ENCODE results near the gene PCGF2. TPM values are rescaled to one million over a fixed set of nuclear protein-coding genes. Genes with fewer than 3 reads are reported as not detected.
"Not testable (repeated sequence)": the region's sequence is repeated elsewhere in the genome, so short reads cannot be mapped to it uniquely, and the experiment has no call there.

The PCGF2 gene
- 29.7 TPM for polyA plus RNA-seq (2012; ENCODE audit: insufficient read depth, insufficient read length)

DNA sequence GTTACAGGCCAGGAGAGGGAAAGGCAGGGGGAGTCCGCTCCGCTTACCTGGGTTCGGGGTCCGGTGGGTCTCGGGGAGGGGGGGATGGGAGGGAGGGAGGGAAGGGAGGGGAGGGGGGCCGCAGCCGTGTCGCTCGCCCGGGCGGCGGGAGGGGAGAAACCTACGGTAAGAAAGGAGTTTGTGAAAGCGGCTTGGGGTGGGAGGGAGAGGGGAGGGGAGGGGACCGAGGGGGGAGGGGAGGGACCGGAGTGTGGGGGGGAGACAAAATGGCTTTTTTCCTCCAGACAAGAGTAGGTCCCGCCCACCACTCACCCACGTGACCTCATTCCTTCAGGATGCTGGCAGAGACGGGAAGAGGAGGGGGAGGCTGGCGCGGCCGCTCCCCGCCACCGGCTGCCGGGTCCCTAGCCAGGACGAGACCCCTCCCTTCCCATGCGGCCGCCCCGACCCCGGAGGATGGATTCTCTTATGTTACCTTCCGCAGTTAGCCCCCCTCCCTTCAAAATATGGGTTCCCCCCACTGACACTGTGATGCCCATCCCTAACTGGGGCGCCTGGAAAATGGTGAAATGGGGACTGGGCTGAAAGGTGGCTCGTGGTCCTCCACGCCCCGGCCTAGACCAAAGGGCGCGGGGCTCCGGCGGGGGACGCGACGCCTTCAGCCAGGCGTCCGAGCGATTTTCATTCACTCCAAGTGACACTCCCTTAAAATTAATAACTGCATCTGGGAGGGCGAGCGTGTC, at the start of gene PCGF2:
Gene PCGF2, minus strand, starts transcription at position 188 of the 743 bp plus-strand sequence. CDS start 7,934 bp downstream, outside the sequence.
- peak; percentile 68 for DNase-seq (ENCODE audit: low read depth, low spot score)
- peak within 1 kb of the TSS; percentile 88 for H3K4me3 ChIP-seq (ENCODE audit: low read length)

DNA sequence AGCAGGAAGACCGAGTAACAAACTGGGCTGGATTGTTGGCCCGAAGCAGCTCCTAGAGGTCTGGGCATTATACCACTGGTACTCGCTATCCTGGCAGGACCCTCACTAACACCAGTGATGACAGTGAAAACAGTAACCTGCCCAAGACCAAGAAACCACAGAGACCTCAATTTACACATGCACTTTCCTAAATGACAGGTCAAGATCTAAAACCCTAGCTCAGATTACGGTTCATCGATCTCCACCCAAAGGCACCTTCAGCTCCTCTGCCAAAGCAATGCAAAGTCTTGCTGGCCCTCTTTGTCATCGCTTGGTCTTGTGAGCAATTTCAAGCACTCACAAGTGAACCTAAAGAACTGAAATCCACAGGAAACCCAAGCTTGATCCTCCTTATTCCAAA, 49.7 kb upstream of the PCGF2 start:
- DNase-seq (ENCODE audit: low read depth, low spot score), result no peak
- peak overlapping the region; percentile 78 for H3K4me3 ChIP-seq (ENCODE audit: low read length)

GRCh38 chr17:38797158-38797490, 49.0 kb upstream of the PCGF2 start:
- DNase-seq (ENCODE audit: low read depth, low spot score), result no peak
- no peak overlapping the region for H3K4me3 ChIP-seq (ENCODE audit: low read length)

GRCh38 chr17:38796451-38797157, 48.5 kb upstream of the PCGF2 start:
- no peak for DNase-seq (ENCODE audit: low read depth, low spot score)
- H3K4me3 ChIP-seq (ENCODE audit: low read length), result no peak overlapping the region

GRCh38 chr17:38794221-38794620, 46.1 kb upstream of the PCGF2 start:
- DNase-seq (ENCODE audit: low read depth, low spot score), result no peak
- H3K4me3 ChIP-seq (ENCODE audit: low read length), result no peak overlapping the region

GRCh38 chr17:38791162-38791561, 43.0 kb upstream of the PCGF2 start:
- DNase-seq (ENCODE audit: low read depth, low spot score), result no peak
- no peak overlapping the region for H3K4me3 ChIP-seq (ENCODE audit: low read length)

DNA sequence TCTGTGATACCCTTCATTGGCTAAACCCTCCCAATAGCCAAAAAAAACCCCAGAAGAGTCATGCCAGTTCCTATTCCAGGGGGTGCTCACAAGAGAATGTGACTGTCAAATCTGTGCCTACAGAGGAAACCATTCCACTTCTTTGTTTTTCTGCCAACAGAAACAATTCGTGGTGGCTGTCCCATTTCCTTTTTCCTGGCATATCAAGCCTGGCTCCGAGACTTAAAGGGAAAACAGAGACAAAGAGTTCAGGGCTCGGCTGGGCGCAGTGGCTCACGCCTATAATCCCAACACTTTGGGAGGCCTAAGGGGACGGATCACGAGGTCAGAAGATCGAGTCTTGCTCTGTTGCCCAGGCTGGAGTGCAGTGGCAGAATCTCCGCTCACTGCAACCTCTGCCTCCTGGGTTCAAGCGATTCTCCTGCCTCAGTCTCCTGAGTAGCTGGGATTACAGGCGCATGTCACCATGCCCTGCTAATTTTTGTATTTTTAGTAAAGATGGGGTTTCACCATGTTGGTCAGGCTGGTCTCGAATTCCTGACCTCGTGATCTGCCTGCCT, 42.1 kb upstream of the PCGF2 start:
- DNase-seq (ENCODE audit: low read depth, low spot score); H3K4me3 ChIP-seq (ENCODE audit: low read length): not testable (repeated sequence)

DNA sequence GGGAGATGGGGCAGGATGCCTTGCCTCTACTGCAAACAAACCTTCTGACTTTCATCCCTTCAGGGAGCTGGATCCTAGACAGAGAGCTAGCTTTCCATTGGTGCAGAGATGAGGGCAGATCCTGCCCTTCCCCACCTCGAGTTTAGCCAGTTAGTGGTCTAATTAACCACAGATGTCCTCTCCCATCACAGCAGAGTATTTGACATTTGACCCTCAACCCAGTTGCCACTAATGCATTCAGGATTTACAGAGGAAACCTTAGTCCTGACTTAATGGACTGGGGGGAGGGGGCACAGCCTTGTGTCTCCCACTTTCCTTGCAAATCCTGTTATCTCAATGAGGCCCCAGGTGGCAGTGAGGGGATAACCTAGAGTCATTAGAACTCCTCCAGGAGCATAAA, 41.0 kb upstream of the PCGF2 start:
- H3K4me3 ChIP-seq (ENCODE audit: low read length), result no peak overlapping the region
- DNase-seq (ENCODE audit: low read depth, low spot score), result no peak

DNA sequence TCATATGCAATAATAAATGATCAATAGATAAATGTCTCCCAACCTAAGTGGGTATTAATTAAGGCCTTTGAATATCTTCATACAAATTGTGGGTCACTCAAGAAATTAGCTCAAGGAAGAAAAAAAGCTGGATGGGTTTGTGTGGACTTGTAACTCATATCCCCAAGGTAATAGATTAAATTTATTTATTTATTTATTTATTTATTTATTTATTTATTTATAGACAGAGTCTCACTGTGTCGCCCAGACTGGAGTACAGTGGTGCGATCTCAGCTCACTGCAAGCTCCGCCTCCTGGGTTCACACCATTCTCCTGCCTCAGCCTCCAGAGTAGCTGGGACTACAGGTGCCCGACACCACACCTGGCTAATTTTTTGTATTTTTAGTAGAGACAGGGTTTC, 39.9 kb upstream of the PCGF2 start:
- DNase-seq (ENCODE audit: low read depth, low spot score), result not testable (repeated sequence)

GRCh38 chr17:38786372-38786771, 38.2 kb upstream of the PCGF2 start:
- DNase-seq (ENCODE audit: low read depth, low spot score), result no peak
- no peak overlapping the region for H3K4me3 ChIP-seq (ENCODE audit: low read length)

More for the DNA sequence above, 39.9 kb upstream of the PCGF2 start:
- not testable (repeated sequence) for H3K4me3 ChIP-seq (ENCODE audit: low read length)

DNA sequence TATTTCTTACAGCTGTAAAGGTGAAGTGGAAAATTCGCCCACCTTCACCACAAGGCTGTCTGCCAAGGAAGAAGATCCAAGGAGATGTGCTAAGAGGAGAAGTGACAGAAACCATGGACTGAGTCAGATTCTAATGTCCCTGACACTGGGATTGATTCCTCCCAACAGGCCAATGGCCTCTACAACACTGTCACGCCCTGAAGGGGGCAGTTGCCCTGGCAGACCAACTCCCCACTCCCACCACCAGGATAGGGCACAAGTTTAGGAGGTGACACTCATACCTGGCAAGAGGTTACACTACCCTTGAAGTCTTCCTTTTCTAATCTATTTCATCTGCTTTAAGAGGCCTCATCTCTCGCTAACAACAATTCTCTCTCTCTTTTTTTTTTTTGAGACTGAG, 35.1 kb upstream of the PCGF2 start:
- DNase-seq (ENCODE audit: low read depth, low spot score), result no peak
- H3K4me3 ChIP-seq (ENCODE audit: low read length), result no peak overlapping the region

DNA sequence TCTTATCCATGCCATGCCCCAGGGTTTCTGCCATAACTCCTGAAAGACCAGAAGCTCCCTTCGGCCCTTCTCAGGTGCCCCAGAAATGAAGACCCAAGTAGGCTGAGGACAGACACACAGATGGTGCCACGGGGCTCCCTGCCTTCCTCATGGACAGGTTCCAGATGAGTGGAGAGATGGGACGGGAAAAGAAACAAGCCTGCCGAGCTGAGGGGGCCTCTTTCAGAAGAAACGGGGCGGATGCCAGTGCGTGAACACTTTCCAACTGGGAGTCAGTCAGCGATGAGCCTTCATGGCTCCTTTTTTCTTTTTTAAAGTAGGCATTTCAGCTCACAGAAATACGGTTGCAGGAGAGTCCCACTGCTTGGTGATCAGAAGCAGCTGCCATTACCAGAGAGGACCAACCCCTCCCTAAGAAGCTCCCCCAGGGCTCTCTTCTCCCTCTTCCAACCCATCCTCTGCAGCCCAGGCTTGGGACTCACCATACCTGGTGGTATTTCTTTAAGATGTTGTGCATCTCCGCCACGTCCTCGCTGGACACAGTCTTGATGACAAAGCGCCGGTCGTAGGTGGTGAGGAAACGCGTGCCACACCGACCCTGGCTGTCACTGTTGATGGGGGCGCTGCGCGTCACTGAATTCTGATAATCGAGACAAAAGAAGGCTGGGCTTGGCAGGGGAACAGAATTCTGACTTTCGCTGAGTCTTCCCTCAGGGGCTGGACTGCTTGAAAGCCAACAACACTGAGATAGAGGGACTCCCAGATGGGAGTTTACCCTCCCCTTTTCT, 32.0 kb upstream of the PCGF2 start:
- no peak for DNase-seq (ENCODE audit: low read depth, low spot score)
- H3K4me3 ChIP-seq (ENCODE audit: low read length), result no peak overlapping the region

- no peak for DNase-seq (ENCODE audit: low read depth, low spot score)
- H3K4me3 ChIP-seq (ENCODE audit: low read length), result no peak overlapping the region
Observed at GRCh38 chr17:38777641-38778250, 29.6 kb upstream of the PCGF2 start.

DNA sequence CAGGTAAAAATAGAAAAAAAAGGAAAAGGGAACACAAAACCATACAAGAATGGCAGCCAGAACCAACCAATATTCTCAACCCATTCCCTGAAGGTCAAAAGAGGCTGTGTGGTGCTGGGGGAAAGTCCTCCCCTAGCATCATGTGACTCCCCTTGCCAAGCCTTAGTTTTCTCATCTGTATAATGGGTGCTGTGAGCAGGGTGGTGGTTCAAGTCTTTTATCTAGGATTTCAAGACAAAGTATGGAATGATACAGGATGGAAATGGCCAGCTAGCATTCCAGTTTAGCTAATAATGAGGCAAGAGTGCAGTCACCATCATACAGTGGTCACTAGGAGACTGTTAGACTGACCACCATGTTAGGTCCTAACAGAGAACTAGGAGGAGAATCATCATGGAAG, 25.1 kb upstream of the PCGF2 start:
- no peak for DNase-seq (ENCODE audit: low read depth, low spot score)
- H3K4me3 ChIP-seq (ENCODE audit: low read length), result no peak overlapping the region

GRCh38 chr17:38768417-38768816, 20.3 kb upstream of the PCGF2 start:
- no peak for DNase-seq (ENCODE audit: low read depth, low spot score)
- no peak overlapping the region for H3K4me3 ChIP-seq (ENCODE audit: low read length)

GRCh38 chr17:38766341-38766740, 18.2 kb upstream of the PCGF2 start:
- H3K4me3 ChIP-seq (ENCODE audit: low read length), result no peak overlapping the region
- no peak for DNase-seq (ENCODE audit: low read depth, low spot score)

GRCh38 chr17:38762231-38762630, 14.1 kb upstream of the PCGF2 start:
- no peak overlapping the region for H3K4me3 ChIP-seq (ENCODE audit: low read length)
- no peak for DNase-seq (ENCODE audit: low read depth, low spot score)

- DNase-seq (ENCODE audit: low read depth, low spot score), result peak; percentile 55
- H3K4me3 ChIP-seq (ENCODE audit: low read length), result no peak overlapping the region
Observed at GRCh38 chr17:38761612-38762011, 13.5 kb upstream of the PCGF2 start.

DNA sequence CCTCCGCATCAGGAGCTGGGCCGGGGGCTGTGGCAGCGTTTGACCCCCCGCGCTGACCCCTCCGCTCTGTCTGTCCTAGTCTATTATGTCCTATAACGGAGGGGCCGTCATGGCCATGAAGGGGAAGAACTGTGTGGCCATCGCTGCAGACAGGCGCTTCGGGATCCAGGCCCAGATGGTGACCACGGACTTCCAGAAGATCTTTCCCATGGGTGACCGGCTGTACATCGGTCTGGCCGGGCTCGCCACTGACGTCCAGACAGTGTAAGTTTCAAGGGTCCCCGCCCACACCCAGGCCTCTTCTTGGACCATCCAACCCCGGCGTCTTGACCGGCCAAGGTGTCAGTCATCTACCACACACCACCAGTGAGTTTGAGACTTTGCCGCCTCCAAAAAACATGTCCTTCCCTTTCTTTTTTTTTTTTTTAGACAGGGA, 5.0 kb upstream of the PCGF2 start:
- H3K4me3 ChIP-seq (ENCODE audit: low read length), result peak overlapping the region; percentile 69
- DNase-seq (ENCODE audit: low read depth, low spot score), result no peak

All from Jurkat, Clone E6-1 (cell line).